ENCODE results near the gene NT5C1A.

Gene NT5C1A

GRCh38 chr1:39659538-39659937 lies 12.4 kb downstream of the NT5C1A start:
- DNase-seq (ENCODE audit: low spot score), result no peak

GRCh38 chr1:39659110-39659509 lies 12.8 kb downstream of the NT5C1A start:
- no peak for DNase-seq (ENCODE audit: low spot score)

- peak; percentile 62 for DNase-seq (ENCODE audit: low spot score)
These were observed 13.9 kb downstream of the NT5C1A start for GRCh38 chr1:39657923-39658485.

- no peak for DNase-seq (ENCODE audit: low spot score)
These were observed 14.5 kb downstream of the NT5C1A start for GRCh38 chr1:39657402-39657801.

- DNase-seq (ENCODE audit: low spot score), result no peak
These were observed 15.5 kb downstream of the NT5C1A start for GRCh38 chr1:39656391-39656790.

- no peak for DNase-seq (ENCODE audit: low spot score)
These were observed 16.2 kb downstream of the NT5C1A start for GRCh38 chr1:39655578-39656268.

- no peak for DNase-seq (ENCODE audit: low spot score)
These were observed 17.6 kb downstream of the NT5C1A start for GRCh38 chr1:39654291-39654690.

- DNase-seq (ENCODE audit: low spot score), result peak; percentile 75
These were observed 18.3 kb downstream of the NT5C1A start for GRCh38 chr1:39653546-39654031.

GRCh38 chr1:39652554-39652953 lies 19.4 kb downstream of the NT5C1A start:
- no peak for DNase-seq (ENCODE audit: low spot score)

GRCh38 chr1:39652105-39652504 lies 19.8 kb downstream of the NT5C1A start:
- DNase-seq (ENCODE audit: low spot score), result no peak

- DNase-seq (ENCODE audit: low spot score), result no peak
These were observed 21.5 kb downstream of the NT5C1A start for GRCh38 chr1:39650431-39650830.

GRCh38 chr1:39649636-39650185 lies 22.2 kb downstream of the NT5C1A start:
- DNase-seq (ENCODE audit: low spot score), result no peak

GRCh38 chr1:39648496-39648895 lies 23.4 kb downstream of the NT5C1A start:
- no peak for DNase-seq (ENCODE audit: low spot score)

GRCh38 chr1:39647247-39647646 lies 24.7 kb downstream of the NT5C1A start:
- DNase-seq (ENCODE audit: low spot score), result no peak

GRCh38 chr1:39646232-39647081 lies 25.4 kb downstream of the NT5C1A start:
- no peak for DNase-seq (ENCODE audit: low spot score)

GRCh38 chr1:39645411-39646043 lies 26.4 kb downstream of the NT5C1A start:
- no peak for DNase-seq (ENCODE audit: low spot score)

- no peak for DNase-seq (ENCODE audit: low spot score)
These were observed 28.2 kb downstream of the NT5C1A start for GRCh38 chr1:39643705-39644104.

- DNase-seq (ENCODE audit: low spot score), result no peak
These were observed 29.1 kb downstream of the NT5C1A start for GRCh38 chr1:39642796-39643195.

- no peak for DNase-seq (ENCODE audit: low spot score)
These were observed 31.0 kb downstream of the NT5C1A start for GRCh38 chr1:39640861-39641260.

GRCh38 chr1:39639305-39640130 lies 32.4 kb downstream of the NT5C1A start, which contains the start of gene HEYL:
Gene HEYL (minus strand): TSS chr1:39639643. CDS start chr1:39639625, 18 bp downstream.
- DNase-seq (ENCODE audit: low spot score), result peak; percentile 39

- DNase-seq (ENCODE audit: low spot score), result no peak
These were observed 33.0 kb downstream of the NT5C1A start for GRCh38 chr1:39638965-39639304.
